ENCODE measurements around the gene SIMC1.

DNA sequence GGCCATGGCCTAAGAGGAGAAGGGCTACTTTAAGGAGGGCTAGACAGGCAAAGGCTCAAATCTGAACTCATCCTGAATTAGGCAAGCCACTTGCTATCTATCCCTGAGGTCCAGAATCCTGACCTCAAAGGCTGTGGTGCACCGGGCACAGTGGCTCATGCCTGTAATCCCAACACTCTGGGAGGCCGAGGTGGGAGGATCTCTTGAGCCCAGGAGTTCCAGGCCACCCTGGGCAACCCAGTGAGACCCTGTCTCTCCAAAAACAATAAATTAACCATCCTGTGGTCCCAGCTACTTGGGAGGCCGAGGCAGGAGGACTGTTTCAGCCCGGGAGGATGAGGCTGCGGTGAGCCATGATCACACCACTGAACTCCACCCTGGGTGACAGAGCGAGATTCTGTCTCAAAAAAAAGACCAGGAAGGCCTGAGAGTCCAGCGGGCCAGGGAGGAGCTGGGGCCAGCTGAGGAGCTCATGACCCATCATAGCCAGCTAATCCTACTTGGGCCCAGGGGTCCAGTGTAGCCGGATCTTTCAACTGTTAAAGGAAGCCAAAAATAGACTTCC is 146.2 kb downstream of the SIMC1 start:
- TF ChIP-seq ZC3H11A (IDR thresholded peaks at IDR 0.05) = no peak
- TF ChIP-seq, protein P1, sequence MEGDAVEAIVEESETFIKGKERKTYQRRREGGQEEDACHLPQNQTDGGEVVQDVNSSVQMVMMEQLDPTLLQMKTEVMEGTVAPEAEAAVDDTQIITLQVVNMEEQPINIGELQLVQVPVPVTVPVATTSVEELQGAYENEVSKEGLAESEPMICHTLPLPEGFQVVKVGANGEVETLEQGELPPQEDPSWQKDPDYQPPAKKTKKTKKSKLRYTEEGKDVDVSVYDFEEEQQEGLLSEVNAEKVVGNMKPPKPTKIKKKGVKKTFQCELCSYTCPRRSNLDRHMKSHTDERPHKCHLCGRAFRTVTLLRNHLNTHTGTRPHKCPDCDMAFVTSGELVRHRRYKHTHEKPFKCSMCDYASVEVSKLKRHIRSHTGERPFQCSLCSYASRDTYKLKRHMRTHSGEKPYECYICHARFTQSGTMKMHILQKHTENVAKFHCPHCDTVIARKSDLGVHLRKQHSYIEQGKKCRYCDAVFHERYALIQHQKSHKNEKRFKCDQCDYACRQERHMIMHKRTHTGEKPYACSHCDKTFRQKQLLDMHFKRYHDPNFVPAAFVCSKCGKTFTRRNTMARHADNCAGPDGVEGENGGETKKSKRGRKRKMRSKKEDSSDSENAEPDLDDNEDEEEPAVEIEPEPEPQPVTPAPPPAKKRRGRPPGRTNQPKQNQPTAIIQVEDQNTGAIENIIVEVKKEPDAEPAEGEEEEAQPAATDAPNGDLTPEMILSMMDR (IDR thresholded peaks at IDR 0.05) = no peak
- TF ChIP-seq RFX5 (IDR thresholded peaks at IDR 0.05) = no peak
- TF ChIP-seq SMC3 (IDR thresholded peaks at IDR 0.05) = no peak
- no peak for TF ChIP-seq EP300 (IDR thresholded peaks at IDR 0.05)
- no peak for TF ChIP-seq MYC (IDR thresholded peaks at IDR 0.05; ENCODE audit: borderline replicate concordance, low read length)
- no peak for TF ChIP-seq CHD4 (IDR thresholded peaks at IDR 0.05; ENCODE audit: borderline replicate concordance)
- no peak for TF ChIP-seq HDAC2 (IDR thresholded peaks at IDR 0.05)
- TF ChIP-seq JUN (IDR thresholded peaks at IDR 0.05) = no peak
- TF ChIP-seq FOSB (CRISPR knock-in tag; IDR thresholded peaks at IDR 0.05) = no peak
- TF ChIP-seq, protein P2, sequence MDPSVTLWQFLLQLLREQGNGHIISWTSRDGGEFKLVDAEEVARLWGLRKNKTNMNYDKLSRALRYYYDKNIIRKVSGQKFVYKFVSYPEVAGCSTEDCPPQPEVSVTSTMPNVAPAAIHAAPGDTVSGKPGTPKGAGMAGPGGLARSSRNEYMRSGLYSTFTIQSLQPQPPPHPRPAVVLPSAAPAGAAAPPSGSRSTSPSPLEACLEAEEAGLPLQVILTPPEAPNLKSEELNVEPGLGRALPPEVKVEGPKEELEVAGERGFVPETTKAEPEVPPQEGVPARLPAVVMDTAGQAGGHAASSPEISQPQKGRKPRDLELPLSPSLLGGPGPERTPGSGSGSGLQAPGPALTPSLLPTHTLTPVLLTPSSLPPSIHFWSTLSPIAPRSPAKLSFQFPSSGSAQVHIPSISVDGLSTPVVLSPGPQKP (IDR thresholded peaks at IDR 0.05; ENCODE audit: low read depth, low read length) = no peak
